CD4-positive, alpha-beta T cell treated with Interleukin-6 at 100 ng/mL for 8 hours (primary cell): ENCODE data around the gene AKAP13.

Source experiments
- DNase-seq: peaks from one replicate; pipeline ENCODE4 v3.0.0-alpha.2; 2020; ENCODE audit warnings: mixed read lengths, low spot score

The AKAP13 gene

GRCh38 chr15:85595804-85596536 is 215.6 kb downstream of the AKAP13 start:
- DNase-seq = no peak

GRCh38 chr15:85597155-85597815 is 216.9 kb downstream of the AKAP13 start:
- peak; percentile 36 for DNase-seq

- no peak for DNase-seq
Measured at GRCh38 chr15:85598219-85598618, 217.8 kb downstream of the AKAP13 start.

GRCh38 chr15:85598718-85599398 is 218.5 kb downstream of the AKAP13 start:
- DNase-seq = no peak

- no peak for DNase-seq
Measured at GRCh38 chr15:85600001-85600400, 219.6 kb downstream of the AKAP13 start.

GRCh38 chr15:85603160-85603559 is 222.8 kb downstream of the AKAP13 start:
- no peak for DNase-seq

GRCh38 chr15:85603703-85604102 is 223.3 kb downstream of the AKAP13 start:
- DNase-seq = no peak

GRCh38 chr15:85604194-85604593 is 223.8 kb downstream of the AKAP13 start:
- no peak for DNase-seq

- no peak for DNase-seq
Measured at GRCh38 chr15:85606738-85607137, 226.3 kb downstream of the AKAP13 start.

- DNase-seq = no peak
Measured at GRCh38 chr15:85607141-85607806, 226.9 kb downstream of the AKAP13 start.

GRCh38 chr15:85607842-85608241 is 227.4 kb downstream of the AKAP13 start:
- no peak for DNase-seq

- no peak for DNase-seq
Measured at GRCh38 chr15:85609492-85609891, 229.1 kb downstream of the AKAP13 start.

GRCh38 chr15:85611361-85611760 is 231.0 kb downstream of the AKAP13 start:
- DNase-seq = no peak

GRCh38 chr15:85614059-85614458 is 233.7 kb downstream of the AKAP13 start:
- DNase-seq = no peak

- peak; percentile 46 for DNase-seq
Measured at GRCh38 chr15:85615930-85616329, 235.5 kb downstream of the AKAP13 start.

- no peak for DNase-seq
Measured at GRCh38 chr15:85616549-85617110, 236.2 kb downstream of the AKAP13 start.

GRCh38 chr15:85618228-85618505 is 237.8 kb downstream of the AKAP13 start:
- DNase-seq = no peak

GRCh38 chr15:85618956-85619491 is 238.6 kb downstream of the AKAP13 start:
- peak; percentile 69 for DNase-seq

GRCh38 chr15:85619992-85620689 is 239.7 kb downstream of the AKAP13 start:
- no peak for DNase-seq

GRCh38 chr15:85620690-85621049 is 240.3 kb downstream of the AKAP13 start:
- peak; percentile 15 for DNase-seq

GRCh38 chr15:85621094-85621493 is 240.7 kb downstream of the AKAP13 start:
- DNase-seq = no peak
